Psoas muscle (tissue), 8 donors: ENCODE data around the gene GNA15. TPM values are rescaled to one million over a fixed set of nuclear protein-coding genes. Genes with fewer than 3 reads are reported as not detected.

Experiments used
- ATAC-seq, 4 donors: fragments of 200-7000 bp; cut with Tn5 transposase; one replicate each; pipeline ENCODE4 v1.9.1; 2020; ENCODE audit warnings: moderate library complexity in 3 of 4, mild to moderate bottlenecking in 2 of 4
- DNase-seq, 2 donors: peaks; one replicate each; pipeline ENCODE4 v3.0.0-alpha.2; 2020
- H3K27ac ChIP-seq: fragments of 200-600 bp; one replicate; pipeline ENCODE4 v1.8.0; 2022
- H3K27me3 ChIP-seq, 3 donors: fragments of 200-600 bp in 1 of 3; one replicate each; pipeline versions ENCODE4 v1.6.1 to v1.8.0; 2013 to 2022; ENCODE audit warnings: low read length in 2 of 3, mild to moderate bottlenecking in 2 of 3, moderate library complexity in 1 of 3; ENCODE audit not compliant: insufficient read depth in 3 of 3
- H3K36me3 ChIP-seq, 2 donors: fragments of 200-600 bp in 1 of 2; one replicate each; pipeline versions ENCODE4 v1.6.1 to v1.8.0; 2013 to 2022; ENCODE audit warnings: low read depth in 1 of 2, mild to moderate bottlenecking in 1 of 2, moderate library complexity in 1 of 2; ENCODE audit not compliant: insufficient read depth in 1 of 2
- H3K4me1 ChIP-seq: fragments of 200-600 bp; one replicate; pipeline ENCODE4 v1.8.0; 2022
- H3K4me3 ChIP-seq: fragments of 200-600 bp; one replicate; pipeline ENCODE4 v1.8.0; 2022; ENCODE audit warnings: mild to moderate bottlenecking
- H3K9me3 ChIP-seq: fragments of 200-600 bp; one replicate; pipeline ENCODE4 v1.8.0; 2022
- WGBS, 3 donors: extraction: QIAGEN DNeasy Blood & Tissue Kit; methylation state at CpG; one replicate each; pipeline versions ENCODE4 v1.1.6 to v1.1.7; 2013; 5-methylcytosine and 5-hydroxymethylcytosine counted together
- intact Hi-C, 2 donors: fragments of 100-400 bp; cut with DNase I; formaldehyde crosslinking; loops; one replicate each; pipeline versions ENCODE4 v1.11.0 to v1.14.2; 2022
- polyA plus RNA-seq, 3 donors: library from polyadenylated mRNA; stranded (reverse); fragments of 200-250 nt; gene quantifications; one replicate each; pipeline ENCODE4 v1.2.3, GENCODE V29; 2013
- total RNA-seq, 4 donors: library from RNA; stranded (reverse); fragmentation: NEBNext Ultra II Directional in 2 of 4; extraction: Animal tissue kit (Norgen Biotek cat#: 25700) in 2 of 4; gene quantifications; one replicate each; pipeline versions ENCODE4 v1.2.1 to v1.2.4, GENCODE V29; 2021 to 2023
- TF ChIP-seq, protein P1 (sequence below): fragments of 200-600 bp; IDR thresholded peaks from one replicate; pipeline ENCODE4 v1.8.0; 2022; ENCODE audit warnings: antibody characterized with exemption
- donor health status: healthy with polysubstance abuse.
- donor health status: DM: no; HTN: no; CAD: no; lungs with moderate emphysema.
- donor health status: Bipolar disorder and iron deficiency.
- donor health status: healthy.
- donor health status: DM: yes; HTN: yes; CAD: no.
- donor health status: DM: no; HTN: no; CAD: no.
- donor health status: DM: no; HTN: no; CAD: no.
- donor health status: DM: yes; HTN: yes; CAD: no.

Gene GNA15
- total and polyA plus RNA-seq, 7 donors: 0.18 to 1.9 (median 0.91) TPM

DNA sequence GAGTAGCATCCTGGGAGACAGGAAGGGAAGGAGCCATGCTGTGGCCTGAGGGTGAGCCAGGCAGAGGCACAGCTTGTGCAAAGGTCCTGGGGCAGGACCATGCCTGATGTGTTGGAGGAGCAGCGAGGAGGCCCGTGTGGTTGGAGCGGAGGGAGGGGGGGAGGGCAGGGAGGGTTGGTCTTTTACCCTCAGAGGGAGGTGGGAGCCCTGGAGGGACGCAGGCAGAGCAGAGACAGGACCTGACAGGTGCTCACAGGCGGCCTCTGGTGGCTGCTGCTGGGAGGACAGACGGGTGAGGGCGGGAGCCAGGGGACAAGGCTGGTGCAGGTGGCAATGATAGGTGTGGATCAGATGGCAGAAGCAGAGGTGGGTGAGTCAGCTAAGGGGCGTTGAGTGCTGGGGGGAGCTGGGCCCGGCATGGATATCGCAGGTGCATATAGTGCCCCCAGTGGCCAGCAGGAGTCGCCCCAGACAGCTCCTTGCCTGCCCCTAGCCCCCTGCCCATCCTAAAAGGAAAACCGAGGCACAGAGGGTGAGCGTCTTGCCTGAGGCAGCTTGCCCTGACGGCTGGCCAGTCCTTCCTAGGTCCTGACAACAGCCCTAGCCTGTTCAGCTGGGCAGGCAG, 9.8 kb upstream of the GNA15 start:
- H3K4me1 ChIP-seq: no peaks in the 10 kb centered on the region
- 11 to 25% (median 14%) methylated on average over 14 of the region's 14 CpGs for WGBS, 3 donors
- H3K4me3 ChIP-seq: no peak overlapping the region
- H3K27me3 ChIP-seq: no peaks in the 10 kb centered on the region
- DNase-seq (peak; percentile 63 to 83), ATAC-seq (peak; percentile 77 to 83 (median 80))
- intact Hi-C loops: loop anchor here (5.0 to 10.0 kb wide), 2 partner anchors 36 to 51 kb away; no protein-coding TSS in a partner anchor
- H3K9me3 ChIP-seq: no peaks in the 10 kb centered on the region
- H3K36me3 ChIP-seq: peaks cover 0 to 20% of the 10 kb centered on the region in 2 donors
- TF ChIP-seq, protein P1, sequence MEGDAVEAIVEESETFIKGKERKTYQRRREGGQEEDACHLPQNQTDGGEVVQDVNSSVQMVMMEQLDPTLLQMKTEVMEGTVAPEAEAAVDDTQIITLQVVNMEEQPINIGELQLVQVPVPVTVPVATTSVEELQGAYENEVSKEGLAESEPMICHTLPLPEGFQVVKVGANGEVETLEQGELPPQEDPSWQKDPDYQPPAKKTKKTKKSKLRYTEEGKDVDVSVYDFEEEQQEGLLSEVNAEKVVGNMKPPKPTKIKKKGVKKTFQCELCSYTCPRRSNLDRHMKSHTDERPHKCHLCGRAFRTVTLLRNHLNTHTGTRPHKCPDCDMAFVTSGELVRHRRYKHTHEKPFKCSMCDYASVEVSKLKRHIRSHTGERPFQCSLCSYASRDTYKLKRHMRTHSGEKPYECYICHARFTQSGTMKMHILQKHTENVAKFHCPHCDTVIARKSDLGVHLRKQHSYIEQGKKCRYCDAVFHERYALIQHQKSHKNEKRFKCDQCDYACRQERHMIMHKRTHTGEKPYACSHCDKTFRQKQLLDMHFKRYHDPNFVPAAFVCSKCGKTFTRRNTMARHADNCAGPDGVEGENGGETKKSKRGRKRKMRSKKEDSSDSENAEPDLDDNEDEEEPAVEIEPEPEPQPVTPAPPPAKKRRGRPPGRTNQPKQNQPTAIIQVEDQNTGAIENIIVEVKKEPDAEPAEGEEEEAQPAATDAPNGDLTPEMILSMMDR: peak; percentile 68
- H3K27ac ChIP-seq: no peak overlapping the region

DNA sequence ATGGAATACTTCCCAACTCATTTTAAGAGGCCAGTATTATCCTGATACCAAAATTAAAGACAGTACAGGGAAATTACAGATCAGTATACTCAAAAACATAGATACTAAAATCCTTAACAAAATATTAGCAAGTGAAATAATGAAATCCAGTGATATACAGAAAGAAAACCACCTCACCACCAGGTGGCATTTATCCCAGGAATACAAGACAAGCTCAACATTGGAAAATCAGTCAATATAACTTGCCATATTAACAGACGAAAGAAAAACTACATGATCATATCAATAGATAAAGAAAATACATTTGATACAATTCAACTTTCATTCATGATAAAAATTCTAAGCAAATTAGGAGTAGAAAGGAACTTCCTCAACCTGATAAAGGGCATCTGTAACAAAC, 6.7 kb upstream of the GNA15 start:
- H3K27ac ChIP-seq: no peak overlapping the region
- no peak overlapping the region for H3K4me3 ChIP-seq
- no peak for DNase-seq
- TF ChIP-seq, protein P1: peak; percentile 41
- intact Hi-C loops: loop anchor here (5.0 to 10.0 kb wide), 2 partner anchors 33 to 54 kb away; no protein-coding TSS in a partner anchor
- H3K4me1 ChIP-seq: no peaks in the 10 kb centered on the region
- H3K9me3 ChIP-seq: no peaks in the 10 kb centered on the region
- WGBS, 3 donors: 0 to 50% (median 29%) methylated on average over 1 of the region's 1 CpG
- no peaks in the 10 kb centered on the region for H3K36me3 ChIP-seq
- ATAC-seq: no peak
- peaks cover 0 to 2% (median 0%) of the 10 kb centered on the region in 3 donors for H3K27me3 ChIP-seq

DNA sequence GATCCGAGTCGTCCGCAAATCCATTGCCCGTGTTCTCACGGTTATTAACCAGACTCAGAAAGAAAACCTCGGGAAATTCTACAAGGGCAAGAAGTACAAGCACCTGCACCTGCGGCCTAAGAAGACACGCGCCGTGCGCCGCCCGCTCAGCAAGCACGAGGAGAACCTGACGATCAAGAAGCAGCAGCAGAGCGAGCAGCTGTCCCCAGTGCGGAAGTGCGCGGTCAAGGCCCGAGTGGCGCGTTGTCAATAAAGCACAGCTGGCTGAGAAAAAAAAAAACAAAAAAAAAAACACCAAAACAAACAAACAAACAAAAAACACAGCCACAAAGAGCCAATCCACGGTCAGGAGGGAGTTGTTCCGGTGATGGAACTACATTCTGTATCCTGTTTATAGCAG, 4.7 kb upstream of the GNA15 start:
- Histone ChIP-seq H3K4me1 (no peaks in the 10 kb centered on the region), H3K4me3 (no peak overlapping the region), H3K27me3 (peaks cover 0 to 2% (median 0%) of the 10 kb centered on the region in 3 donors), H3K27ac (no peak overlapping the region), H3K9me3 (no peaks in the 10 kb centered on the region), H3K36me3 (no peaks in the 10 kb centered on the region)
- TF ChIP-seq, protein P1: no peak
- intact Hi-C loops: no loop called here
- DNase-seq (peak in 1 of 2 donors; percentile 41), ATAC-seq (no peak)
- 89 to 91% (median 90%) methylated on average over 23 to 24 of the region's 24 CpGs for WGBS, 3 donors

DNA sequence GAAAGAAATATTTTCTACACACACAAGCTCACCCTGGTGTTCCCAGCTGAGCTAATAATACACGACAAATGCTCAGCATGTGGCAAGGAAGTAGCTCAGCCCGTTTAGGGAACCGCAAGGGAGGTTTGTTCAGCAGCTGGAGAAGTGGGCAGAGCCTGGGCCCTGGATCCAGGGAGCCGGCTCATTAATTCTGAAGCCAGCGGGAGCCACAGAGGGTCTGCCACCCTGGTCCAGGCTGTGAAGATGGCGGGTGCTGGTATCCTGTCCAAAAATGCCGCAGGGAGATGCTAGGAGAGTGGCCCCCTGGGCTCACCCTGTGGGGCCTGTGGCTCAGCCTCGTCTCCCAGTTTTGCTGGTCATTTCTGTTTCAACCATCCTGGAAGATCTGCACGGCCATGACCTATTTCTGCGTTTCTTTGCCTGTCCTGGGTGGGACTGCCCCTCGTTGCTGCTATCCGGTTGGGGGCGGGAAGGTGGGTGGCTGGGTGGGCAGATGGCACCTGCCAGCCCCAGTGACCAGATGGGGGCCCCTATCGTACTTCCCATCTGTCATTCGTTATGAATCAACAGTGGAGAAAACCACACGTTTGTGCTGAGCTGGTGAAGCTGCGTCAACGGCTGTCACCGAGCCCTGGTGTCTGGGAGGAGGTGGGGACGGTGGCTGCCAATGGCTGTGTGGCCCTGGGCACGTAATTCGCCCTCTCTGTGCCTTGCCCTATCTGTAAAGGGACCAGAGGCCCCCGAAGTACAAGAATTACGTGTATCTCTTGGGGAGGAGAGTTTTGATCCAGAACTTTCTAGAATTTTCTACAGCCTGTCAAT, 2.7 kb upstream of the GNA15 start:
- WGBS, 3 donors: 40 to 49% (median 44%) methylated on average over 24 of the region's 24 CpGs
- H3K4me3 ChIP-seq: no peak overlapping the region
- H3K9me3 ChIP-seq: no peaks in the 10 kb centered on the region
- H3K36me3 ChIP-seq: no peaks in the 10 kb centered on the region
- DNase-seq (peak in 1 of 2 donors; percentile 45), ATAC-seq (peak in 3 of 4 donors; percentile 24 to 27 (median 25))
- H3K27me3 ChIP-seq: peaks cover 0 to 2% (median 0%) of the 10 kb centered on the region in 3 donors
- H3K4me1 ChIP-seq: no peaks in the 10 kb centered on the region
- TF ChIP-seq, protein P1: no peak
- H3K27ac ChIP-seq: no peak overlapping the region
- intact Hi-C loops: no loop called here
